GM12864 (cell line): Measurements from ENCODE around the gene NR3C2.
"Not testable (repeated sequence)": the region's sequence is repeated elsewhere in the genome, so short reads cannot be mapped to it uniquely, and the experiment has no call there.

ENCODE experiments used
- DNase-seq: peaks from one replicate; pipeline ENCODE4 v3.0.0-alpha.2; 2011; ENCODE audit warnings: low read depth
- H3K4me3 ChIP-seq: 2 replicates; pipeline ENCODE4 v1.5.1; 2011; ENCODE audit warnings: mild to moderate bottlenecking, low read depth, low read length, control low read depth
- TF ChIP-seq, protein P1 (sequence below): IDR thresholded peaks from 2 replicates; pipeline ENCODE4 v1.5.1; 2011; ENCODE audit warnings: low read depth, mild to moderate bottlenecking, moderate library complexity, low read length, control low read depth, inconsistent platforms; ENCODE audit errors: missing control alignments

Gene NR3C2

GRCh38 chr4:148145475-148145874 lies 296.7 kb downstream of the NR3C2 start:
- DNase-seq: no peak
- H3K4me3 ChIP-seq: no peak overlapping the region
- TF ChIP-seq, protein P1, sequence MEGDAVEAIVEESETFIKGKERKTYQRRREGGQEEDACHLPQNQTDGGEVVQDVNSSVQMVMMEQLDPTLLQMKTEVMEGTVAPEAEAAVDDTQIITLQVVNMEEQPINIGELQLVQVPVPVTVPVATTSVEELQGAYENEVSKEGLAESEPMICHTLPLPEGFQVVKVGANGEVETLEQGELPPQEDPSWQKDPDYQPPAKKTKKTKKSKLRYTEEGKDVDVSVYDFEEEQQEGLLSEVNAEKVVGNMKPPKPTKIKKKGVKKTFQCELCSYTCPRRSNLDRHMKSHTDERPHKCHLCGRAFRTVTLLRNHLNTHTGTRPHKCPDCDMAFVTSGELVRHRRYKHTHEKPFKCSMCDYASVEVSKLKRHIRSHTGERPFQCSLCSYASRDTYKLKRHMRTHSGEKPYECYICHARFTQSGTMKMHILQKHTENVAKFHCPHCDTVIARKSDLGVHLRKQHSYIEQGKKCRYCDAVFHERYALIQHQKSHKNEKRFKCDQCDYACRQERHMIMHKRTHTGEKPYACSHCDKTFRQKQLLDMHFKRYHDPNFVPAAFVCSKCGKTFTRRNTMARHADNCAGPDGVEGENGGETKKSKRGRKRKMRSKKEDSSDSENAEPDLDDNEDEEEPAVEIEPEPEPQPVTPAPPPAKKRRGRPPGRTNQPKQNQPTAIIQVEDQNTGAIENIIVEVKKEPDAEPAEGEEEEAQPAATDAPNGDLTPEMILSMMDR: no peak

DNA sequence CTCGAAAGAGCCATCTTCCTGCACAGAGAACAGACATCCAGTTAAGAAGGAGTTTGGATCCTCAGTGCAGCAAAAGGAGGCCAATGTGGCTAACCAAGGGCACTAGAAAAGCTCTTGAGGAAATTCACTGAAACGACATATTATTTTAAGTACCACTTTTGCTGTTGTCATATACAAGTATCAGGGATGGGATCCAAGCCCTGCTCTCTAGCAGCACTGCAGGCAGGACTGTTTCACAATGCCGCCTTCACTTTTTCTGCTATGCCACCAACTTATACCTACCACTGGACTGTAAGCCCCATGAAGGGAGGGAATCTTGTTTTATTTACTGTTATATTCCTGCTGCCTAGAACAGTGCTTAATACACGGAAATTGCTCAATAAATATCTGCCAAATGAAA lies 299.0 kb downstream of the NR3C2 start:
- TF ChIP-seq, protein P1: no peak
- DNase-seq: no peak
- no peak overlapping the region for H3K4me3 ChIP-seq

DNA sequence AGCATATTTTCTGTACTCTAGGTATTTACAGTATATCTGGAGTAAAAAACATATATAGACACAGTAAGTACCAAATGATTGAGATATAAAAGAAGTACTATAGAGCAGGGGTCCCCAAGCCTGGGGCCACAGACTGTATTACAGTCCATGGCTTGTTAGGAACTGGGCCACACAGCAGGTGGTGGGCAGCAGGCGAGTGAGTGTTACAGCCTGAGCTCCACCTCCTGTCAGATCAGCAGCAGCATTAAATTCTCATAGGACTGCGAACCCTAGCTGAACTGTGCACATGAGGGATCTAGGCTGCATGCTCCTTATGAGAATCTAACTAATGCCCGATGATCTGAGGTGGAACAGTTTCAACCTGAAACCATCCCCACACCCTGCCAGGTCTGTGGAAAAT lies 300.7 kb downstream of the NR3C2 start:
- H3K4me3 ChIP-seq: no peak overlapping the region
- TF ChIP-seq, protein P1: no peak
- no peak for DNase-seq

DNA sequence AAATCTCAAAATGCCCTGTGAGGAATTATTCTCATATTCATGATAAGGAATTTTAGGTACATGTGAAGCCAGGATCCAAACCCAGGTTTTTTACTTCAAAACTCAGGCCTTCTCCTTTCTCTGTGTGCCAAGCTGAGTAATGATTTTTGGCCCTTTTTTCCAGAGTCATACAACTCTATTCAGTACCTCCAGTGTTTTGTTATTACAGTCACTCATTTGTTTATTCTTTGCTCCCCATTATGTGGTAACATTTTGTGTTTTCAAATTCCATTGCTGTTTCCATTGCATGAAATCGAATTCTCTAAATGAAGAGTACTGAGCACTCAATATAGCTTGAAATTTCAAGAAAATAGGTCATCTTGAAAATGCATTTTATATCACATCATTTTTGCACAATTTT lies 315.4 kb downstream of the NR3C2 start:
- H3K4me3 ChIP-seq: no peak overlapping the region
- TF ChIP-seq, protein P1: no peak
- DNase-seq: no peak

GRCh38 chr4:148124512-148124911 lies 317.7 kb downstream of the NR3C2 start:
- no peak overlapping the region for H3K4me3 ChIP-seq
- DNase-seq: no peak
- TF ChIP-seq, protein P1: no peak

DNA sequence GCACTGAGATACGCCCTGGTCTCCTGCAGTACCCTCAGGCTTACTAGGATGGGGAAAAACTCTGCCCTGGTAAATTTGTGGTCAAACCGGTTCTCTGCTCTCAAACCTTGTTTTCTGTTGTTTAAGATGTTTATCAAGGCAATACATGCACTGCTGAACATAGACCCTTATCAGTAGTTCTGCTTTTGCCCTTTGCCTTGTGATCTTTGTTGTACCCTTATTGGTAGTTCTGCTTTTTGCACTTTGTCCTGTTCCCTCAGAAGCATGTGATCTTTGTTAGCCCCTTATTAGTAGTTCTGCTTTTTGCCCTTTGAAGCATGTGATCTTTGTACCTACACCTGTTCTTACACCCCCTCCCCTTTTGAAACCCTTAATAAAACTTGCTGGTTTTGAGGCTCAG lies 319.1 kb downstream of the NR3C2 start:
- not testable (repeated sequence) for DNase-seq, H3K4me3 ChIP-seq

- TF ChIP-seq, protein P1: no peak
- DNase-seq: no peak
- H3K4me3 ChIP-seq: no peak overlapping the region
Observed at GRCh38 chr4:148120216-148120615, 322.0 kb downstream of the NR3C2 start.

DNA sequence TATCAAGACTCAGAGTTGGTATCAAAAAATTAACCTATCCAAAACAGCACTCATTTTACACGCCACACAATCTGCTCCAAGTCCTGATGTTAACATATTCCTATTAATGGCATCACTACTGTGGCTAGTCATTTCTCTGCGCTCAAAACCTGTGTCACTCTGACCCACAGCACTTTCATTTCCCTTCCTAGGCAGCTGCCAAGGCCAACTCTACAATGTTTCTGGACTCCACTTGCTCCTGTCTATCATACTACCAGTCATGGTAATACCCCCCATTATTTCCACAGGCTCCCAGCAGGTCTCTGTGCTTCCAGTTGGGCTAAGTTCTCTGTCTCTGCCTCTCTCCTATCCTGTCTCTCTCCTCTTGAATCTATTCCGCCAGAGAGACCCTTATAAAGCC lies 323.6 kb downstream of the NR3C2 start:
- H3K4me3 ChIP-seq: no peak overlapping the region
- no peak for DNase-seq
- TF ChIP-seq, protein P1: no peak
